ENCODE measurements around the gene THAP11.

THAP11 gene

DNA sequence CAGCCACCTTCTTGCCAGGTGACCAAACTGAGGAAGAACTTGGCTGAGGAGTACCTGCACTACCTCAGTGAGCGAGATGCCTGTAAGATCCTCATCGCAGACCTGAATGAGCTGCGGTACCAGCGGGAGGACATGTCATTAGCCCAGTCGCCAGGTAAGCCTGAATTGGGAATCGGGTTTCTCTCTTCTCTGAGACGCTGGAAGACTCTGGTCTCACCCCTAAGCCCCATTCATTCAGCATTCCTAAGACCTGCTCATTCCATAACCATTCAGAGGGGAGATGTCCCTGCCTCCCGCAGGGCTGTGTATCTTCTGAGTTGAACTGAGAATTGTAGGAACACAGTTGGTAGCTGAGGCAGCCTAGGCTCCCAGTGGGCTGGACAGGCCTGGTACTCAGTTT, 17.0 kb upstream of the THAP11 start:
- TF ChIP-seq, protein P1, sequence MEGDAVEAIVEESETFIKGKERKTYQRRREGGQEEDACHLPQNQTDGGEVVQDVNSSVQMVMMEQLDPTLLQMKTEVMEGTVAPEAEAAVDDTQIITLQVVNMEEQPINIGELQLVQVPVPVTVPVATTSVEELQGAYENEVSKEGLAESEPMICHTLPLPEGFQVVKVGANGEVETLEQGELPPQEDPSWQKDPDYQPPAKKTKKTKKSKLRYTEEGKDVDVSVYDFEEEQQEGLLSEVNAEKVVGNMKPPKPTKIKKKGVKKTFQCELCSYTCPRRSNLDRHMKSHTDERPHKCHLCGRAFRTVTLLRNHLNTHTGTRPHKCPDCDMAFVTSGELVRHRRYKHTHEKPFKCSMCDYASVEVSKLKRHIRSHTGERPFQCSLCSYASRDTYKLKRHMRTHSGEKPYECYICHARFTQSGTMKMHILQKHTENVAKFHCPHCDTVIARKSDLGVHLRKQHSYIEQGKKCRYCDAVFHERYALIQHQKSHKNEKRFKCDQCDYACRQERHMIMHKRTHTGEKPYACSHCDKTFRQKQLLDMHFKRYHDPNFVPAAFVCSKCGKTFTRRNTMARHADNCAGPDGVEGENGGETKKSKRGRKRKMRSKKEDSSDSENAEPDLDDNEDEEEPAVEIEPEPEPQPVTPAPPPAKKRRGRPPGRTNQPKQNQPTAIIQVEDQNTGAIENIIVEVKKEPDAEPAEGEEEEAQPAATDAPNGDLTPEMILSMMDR (IDR thresholded peaks at IDR 0.05) = no peak

DNA sequence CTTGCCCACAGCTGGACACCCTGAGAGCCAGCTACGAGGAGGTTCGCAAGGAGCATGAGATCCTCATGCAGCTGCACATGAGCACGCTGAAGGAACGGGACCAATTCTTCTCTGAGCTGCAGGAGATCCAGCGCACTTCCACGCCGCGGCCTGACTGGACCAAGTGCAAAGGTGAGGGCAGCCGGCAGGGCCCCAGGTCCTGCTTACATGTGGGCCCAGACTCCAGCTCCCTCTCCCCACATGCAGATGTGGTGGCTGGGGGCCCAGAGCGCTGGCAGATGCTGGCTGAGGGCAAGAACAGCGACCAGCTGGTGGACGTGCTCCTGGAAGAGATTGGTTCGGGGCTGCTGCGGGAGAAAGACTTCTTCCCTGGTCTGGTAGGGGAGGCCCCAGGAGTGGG, 16.2 kb upstream of the THAP11 start:
- TF ChIP-seq, protein P1 (IDR thresholded peaks at IDR 0.05) = no peak

DNA sequence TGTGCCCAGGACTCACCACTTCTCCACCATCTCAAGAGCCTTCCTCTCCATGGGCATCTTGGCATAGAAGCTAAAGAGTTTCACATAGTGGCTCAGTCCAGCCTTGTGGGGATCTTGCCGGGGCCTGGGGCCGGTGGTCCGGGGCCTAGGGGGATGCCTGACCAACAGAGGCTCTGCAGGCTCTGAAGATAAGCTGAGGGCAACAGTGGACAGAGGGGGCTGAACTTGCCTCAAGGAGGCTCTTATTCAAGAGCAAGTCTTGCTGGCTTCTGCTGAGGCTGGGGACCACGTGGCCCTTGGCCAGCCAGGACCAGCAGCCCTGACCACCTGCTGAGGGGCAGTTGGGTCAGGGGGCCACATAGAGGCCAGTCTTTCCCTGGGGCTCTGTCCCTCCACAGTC, 13.5 kb upstream of the THAP11 start:
- TF ChIP-seq, protein P1 (IDR thresholded peaks at IDR 0.05) = no peak

DNA sequence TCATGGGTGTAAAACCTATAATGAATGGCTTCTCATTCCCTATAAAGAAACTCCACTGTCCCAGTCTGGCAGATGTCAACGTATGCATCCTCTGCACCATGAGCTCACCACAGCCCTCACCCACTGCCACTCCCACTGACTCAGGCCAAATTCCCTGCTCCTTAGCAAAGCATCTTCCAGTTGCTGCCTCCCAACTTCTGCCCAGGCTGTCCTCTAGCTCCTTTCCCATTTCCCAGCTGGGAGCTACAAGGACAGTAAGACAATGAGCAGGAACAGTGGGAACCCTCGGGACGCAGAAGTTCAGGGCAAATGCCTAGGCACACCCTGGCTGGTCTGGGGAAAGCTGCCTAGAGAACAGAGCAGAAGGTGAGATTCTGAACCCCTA, 9.1 kb upstream of the THAP11 start:
- TF ChIP-seq, protein P1 (IDR thresholded peaks at IDR 0.05) = no peak

DNA sequence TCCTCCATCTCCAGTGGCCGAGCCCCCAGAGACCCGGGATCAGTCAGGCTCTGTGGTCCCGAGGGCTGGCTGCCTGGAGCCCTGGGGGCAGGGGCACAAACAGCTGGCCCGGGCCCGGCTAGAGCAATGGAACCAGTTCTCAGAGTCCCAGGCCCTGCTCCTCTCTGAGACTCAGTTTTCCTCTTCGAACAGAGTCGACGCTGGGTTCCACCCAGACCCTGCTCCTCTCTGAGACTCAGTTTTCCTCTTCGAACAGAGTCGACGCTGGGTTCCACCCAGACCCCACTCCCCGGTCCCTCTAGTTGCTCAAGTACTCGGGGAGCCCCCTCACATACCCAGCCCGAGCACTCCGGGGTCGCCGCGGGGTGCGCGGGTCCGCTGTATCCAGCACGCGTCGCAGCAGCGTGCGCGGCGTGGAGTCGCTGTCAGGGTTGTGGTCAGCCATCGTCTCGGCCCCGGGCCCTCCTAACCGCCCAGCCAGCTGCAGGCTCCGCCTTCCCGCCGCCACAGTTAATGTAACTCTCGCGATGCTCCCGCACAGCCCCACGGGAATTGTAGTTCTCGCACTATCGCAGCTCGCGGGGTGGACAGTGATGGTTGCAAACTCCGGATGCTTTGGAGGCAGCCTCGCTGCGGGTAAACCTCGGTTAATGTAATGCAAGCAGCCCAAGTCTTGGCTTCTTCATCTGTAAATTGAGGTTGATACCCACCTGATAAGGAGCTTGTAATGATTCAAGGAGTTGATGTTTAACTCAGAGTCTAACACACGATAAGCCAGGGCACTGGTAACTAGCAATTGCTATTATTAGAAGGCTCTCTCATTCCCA, 8.5 kb upstream of the THAP11 start:
- TF ChIP-seq, protein P1 (IDR thresholded peaks at IDR 0.05) = no peak

DNA sequence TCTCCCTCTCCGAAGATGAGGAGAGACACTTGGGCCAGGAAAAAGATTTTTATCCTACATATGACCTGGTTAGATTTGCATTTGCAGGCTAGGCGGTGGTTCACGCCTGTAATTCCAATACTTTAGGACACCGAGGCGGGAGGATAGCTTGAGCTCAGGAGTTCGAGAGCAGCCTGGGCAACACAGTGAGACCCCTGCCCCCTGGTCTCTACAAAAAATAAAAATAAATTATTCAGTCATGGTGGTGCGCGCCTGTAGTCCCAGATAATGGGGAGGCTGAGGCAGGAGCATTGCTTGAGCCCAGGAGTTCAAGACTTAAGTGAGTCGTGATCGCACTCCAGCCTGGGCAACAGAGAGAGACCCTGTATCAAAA, 7.9 kb upstream of the THAP11 start:
- TF ChIP-seq, protein P1 (IDR thresholded peaks at IDR 0.05) = no peak

DNA sequence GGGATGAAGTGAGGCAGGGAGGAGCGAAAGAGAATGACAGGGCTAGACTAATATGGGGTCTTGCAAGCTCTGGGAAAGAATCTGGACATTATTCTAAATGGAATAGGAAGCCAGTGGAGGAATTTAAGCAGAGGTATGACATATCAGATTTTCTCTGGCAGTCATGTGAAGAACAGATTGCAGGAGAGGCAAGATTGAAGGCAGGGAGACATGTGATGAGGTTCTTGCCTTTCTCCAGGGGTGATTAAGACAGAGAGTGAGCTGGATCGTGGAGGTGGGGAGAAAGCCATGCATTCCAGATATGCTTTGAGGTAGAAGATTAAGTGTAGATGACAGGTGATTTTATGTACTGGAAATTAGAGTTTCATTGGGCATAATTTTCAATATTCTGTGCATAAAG, 4.3 kb upstream of the THAP11 start:
- TF ChIP-seq, protein P1 (IDR thresholded peaks at IDR 0.05) = no peak
